ENCODE measurements around the gene ZNF568. TPM values are rescaled to one million over a fixed set of nuclear protein-coding genes. Genes with fewer than 3 reads are reported as not detected.

The ZNF568 gene
- total RNA-seq, 4 donors from 2014 or later, result 3.0 to 10.2 (median 5.4) TPM

DNA sequence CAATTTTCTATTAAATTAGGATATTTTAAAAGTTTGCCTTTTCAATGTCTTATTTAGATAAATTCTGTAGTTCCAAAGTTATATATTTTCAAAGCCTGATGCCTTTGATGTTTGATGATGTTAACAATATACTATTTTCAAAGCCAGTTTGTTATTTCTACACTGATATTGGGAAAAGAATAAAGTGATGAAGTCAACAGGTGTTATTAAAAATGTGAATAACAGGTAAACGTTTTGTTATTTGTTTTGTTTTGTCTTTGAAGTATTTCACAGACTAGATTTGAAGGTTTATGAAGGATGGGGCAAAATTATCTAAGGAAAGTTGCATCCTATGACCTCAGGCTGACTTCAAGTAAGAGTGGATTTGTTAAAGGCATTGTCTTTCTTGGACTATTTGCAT lies 129.0 kb downstream of the ZNF568 start:
- DNase-seq (no peak), ATAC-seq (no peak)
- H3K4me1 ChIP-seq, result no peaks in the 10 kb centered on the region
- H3K36me3 ChIP-seq, result no peaks in the 10 kb centered on the region
- TF ChIP-seq, protein P1, sequence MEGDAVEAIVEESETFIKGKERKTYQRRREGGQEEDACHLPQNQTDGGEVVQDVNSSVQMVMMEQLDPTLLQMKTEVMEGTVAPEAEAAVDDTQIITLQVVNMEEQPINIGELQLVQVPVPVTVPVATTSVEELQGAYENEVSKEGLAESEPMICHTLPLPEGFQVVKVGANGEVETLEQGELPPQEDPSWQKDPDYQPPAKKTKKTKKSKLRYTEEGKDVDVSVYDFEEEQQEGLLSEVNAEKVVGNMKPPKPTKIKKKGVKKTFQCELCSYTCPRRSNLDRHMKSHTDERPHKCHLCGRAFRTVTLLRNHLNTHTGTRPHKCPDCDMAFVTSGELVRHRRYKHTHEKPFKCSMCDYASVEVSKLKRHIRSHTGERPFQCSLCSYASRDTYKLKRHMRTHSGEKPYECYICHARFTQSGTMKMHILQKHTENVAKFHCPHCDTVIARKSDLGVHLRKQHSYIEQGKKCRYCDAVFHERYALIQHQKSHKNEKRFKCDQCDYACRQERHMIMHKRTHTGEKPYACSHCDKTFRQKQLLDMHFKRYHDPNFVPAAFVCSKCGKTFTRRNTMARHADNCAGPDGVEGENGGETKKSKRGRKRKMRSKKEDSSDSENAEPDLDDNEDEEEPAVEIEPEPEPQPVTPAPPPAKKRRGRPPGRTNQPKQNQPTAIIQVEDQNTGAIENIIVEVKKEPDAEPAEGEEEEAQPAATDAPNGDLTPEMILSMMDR (IDR thresholded peaks at IDR 0.05 in 4 of 5, conservative IDR thresholded peaks at IDR 0.05 in 1 of 5), result no peak
- no peak for TF ChIP-seq POLR2A (IDR thresholded peaks at IDR 0.05)
- no peaks in the 10 kb centered on the region for H3K27me3 ChIP-seq
- no peaks in the 10 kb centered on the region for H3K9me3 ChIP-seq
- intact Hi-C loops (cut with DNase I; ENCODE audit: low total_unique reads), result no loop called here
- H3K27ac ChIP-seq, result no peak overlapping the region
- H3K4me3 ChIP-seq, result no peak overlapping the region
- in situ Hi-C loops (cut with MboI; ENCODE audit: low sequenced_read_pairs in 4 of 4), result no loop called here

Other genes with a start within 250 kb of the ZNF568 start
- 1 to 10 TPM; 1.0 to 4.5 (median 2.6) TPM for gene ZNF461, start 249.5 kb upstream of the ZNF568 start, total RNA-seq
- 1 to 10 TPM; 1.1 to 3.5 (median 1.9) TPM for gene ZNF567, start 228.7 kb upstream of the ZNF568 start, total RNA-seq
- under 1 TPM; 0.24 to 0.55 (median 0.42) TPM for gene ZNF850, start 143.5 kb upstream of the ZNF568 start, total RNA-seq
- 1 to 10 TPM; 2.4 to 8.1 (median 5.2) TPM for gene ZNF790, start 77.9 kb upstream of the ZNF568 start, total RNA-seq
- gene ZNF345, start 65.5 kb upstream of the ZNF568 start, total RNA-seq, result 1 to 10 TPM in 1 of 4 donors, under 1 TPM in 3; 0.36 to 3.9 (median 0.51) TPM
- 1 to 10 TPM in 2 of 4 donors, under 1 TPM in 2; 0.97 to 1.5 (median 1.2) TPM for gene ZNF829, start within 50 bp of the ZNF568 start, total RNA-seq
- gene ZNF420, start 162.1 kb downstream of the ZNF568 start, total RNA-seq, result 10 to 100 TPM in 1 of 4 donors, 1 to 10 TPM in 3; 3.0 to 15.4 (median 3.7) TPM

All from gastrocnemius medialis (tissue), 4 donors.